NK-92 treated with Interleukin-12 subunit alpha and Interleukin-12 subunit beta, amount 100 ng/mL, for 24 hours (cell line): ENCODE results near the gene UTY.

Source experiments
- DNase-seq: peaks from one replicate; lab custom pipeline; 2025; lab: John Stamatoyannopoulos, UW

Gene UTY

DNA sequence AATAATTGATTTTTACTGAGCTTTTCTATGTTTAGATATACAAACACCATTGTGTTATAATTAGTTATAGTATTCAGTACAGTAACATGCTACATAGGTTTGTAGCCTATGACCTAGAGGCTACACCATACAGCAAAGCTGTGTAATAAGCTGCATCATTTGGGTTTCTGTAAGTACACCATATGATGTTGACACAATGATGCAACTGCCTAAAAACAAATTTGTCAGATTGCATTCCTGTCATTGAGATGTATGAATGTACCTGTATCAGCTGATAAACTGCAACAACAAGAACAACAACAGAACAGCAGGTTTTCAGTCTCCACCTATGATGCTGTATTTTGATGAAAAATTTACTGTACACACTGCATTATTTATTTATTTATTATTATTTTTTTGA is 64.3 kb downstream of the UTY start:
- DNase-seq = no peak

- DNase-seq = no peak
These were observed 81.0 kb downstream of the UTY start for GRCh38 chrY:13398876-13399275.

- no peak for DNase-seq
These were observed 98.6 kb downstream of the UTY start for GRCh38 chrY:13381110-13381683.

- DNase-seq = no peak
These were observed 108.7 kb downstream of the UTY start for GRCh38 chrY:13370868-13371800.

DNA sequence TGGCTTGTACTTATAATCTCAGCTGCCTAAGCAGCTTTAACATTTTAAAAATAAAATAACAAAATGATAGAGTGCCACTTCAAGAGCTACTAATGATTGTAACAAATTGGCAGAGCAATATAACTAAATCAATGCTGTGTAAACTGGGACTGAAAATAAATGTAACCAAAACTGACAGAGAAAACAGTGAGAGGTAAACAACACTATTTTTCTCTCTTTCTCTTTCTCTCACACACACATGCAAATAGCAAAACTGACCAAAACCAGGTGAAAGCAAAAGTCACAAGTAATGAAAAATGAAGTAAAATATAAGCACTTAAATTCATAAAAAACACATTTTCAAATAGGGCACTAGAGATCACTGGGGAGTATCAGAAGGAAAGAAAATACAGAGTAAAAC is 109.6 kb downstream of the UTY start:
- DNase-seq = no peak

GRCh38 chrY:13368513-13368845 is 111.4 kb downstream of the UTY start:
- no peak for DNase-seq

DNA sequence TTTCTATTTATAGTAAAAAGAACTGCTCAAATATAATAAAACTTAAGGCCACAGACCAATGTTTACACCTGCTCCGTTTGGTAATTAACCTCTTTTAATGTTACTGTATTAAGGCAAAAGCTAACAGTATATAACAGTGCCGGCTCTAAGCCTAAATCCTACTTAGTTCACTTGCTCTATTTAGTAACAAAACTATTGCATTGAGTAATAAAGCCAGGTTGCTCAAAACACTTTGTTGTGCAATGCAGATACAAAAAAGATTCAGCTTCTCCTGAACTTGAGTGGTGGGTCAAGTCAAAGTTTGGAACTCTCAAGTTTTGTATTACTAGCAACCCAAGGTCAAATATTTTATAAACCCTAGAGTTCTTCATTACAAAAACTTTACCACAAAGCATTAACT is 116.2 kb downstream of the UTY start:
- no peak for DNase-seq

DNA sequence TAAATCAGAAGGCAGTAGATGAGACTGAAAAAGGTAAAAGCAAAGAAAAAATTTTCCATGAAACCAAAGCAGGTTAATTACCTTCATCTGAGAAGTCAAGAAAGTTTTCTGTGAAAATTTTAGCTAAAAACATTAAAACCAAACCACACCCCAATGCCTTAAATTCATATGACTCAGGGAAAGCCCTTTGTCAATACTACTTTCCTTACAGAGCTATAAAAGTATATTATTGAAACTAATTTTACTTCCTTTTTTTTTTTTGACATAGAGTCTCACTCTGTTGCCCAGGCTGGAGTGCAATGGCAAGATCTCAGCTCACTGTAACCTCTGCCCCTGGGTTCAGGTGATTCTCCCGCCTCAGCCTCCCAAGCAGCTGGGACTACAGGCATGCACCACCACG is 117.2 kb downstream of the UTY start:
- DNase-seq = no peak

GRCh38 chrY:13361656-13362636 is 117.9 kb downstream of the UTY start:
- DNase-seq = no peak

DNA sequence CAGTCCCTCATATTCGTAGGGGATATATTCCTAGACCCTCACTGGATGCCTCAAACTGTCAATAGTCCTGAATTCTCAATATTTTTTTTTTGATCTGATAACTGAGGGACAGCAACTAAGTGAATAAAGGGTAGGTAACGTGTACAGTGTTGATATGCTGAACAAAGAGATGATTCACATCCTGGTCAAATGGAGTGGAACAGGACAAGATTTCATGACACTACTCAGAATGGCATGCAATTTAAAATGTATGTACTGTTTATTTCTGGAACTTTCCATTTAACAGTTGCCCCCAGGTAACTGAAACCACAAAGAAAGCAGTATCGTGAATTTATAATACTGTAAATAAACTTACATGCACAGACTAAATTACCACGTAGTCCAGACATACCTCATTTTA is 128.4 kb downstream of the UTY start:
- DNase-seq = no peak

- no peak for DNase-seq
These were observed 132.7 kb downstream of the UTY start for GRCh38 chrY:13347106-13347505.

GRCh38 chrY:13345549-13345948 is 134.3 kb downstream of the UTY start:
- no peak for DNase-seq

- peak; percentile 0 for DNase-seq
These were observed 136.4 kb downstream of the UTY start for GRCh38 chrY:13343307-13343946.

DNA sequence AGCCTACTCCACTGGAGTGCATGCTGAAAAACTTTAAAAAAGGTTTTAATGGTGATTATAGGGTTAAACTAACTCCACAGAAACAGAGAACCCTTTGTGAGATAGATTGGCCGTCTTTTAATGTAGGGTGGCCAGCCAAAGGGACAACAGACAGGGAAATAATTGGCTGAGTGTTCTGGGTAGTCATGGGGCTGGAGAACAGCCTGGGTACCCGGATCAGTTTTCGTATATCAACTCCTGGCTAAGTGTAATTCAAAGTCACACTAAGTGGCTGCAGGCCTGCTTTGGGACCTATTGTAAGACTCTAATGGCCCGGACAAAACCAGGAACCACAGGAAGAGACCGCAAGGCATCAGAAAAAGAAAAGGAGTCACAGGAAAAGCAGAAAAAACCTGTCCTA is 139.9 kb downstream of the UTY start:
- DNase-seq = no peak

DNA sequence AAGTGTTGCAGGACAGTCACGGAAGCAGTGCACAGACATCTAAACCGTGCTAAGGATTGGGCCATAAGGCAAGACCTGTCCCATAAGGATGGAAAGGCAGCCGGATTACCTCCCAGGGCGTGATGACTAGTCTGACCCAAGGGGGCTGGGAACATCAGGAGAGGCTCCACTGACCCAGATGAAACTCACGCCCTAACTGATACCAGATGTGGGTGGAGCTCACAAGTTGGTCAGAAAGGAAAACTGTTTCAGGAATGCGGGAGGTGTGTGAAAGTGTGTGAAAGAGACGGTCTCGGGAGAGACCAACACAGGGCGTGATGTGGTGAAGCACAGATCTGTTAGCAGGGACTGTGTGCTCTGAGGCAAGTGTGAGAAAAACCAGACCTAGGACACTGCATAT is 140.5 kb downstream of the UTY start:
- no peak for DNase-seq

DNA sequence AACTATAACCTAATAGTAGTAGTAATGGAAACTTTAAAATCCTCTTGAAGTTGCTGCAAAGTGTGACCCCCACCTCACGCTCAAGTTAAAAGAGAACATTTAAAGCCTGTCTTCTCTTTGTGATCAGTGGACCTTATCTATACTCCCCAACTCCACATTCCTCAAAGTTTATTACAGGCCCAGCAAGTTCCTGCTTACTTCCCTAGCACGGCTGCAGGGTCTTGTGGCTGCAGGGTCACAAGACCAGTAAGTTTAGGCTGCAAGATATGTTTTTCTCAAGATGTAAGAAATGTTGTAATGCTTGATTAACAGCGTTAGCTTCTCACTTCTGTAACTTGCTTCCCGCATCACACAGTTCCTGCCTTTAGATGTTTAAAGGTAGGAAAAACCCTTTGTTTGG is 141.1 kb downstream of the UTY start:
- no peak for DNase-seq

DNA sequence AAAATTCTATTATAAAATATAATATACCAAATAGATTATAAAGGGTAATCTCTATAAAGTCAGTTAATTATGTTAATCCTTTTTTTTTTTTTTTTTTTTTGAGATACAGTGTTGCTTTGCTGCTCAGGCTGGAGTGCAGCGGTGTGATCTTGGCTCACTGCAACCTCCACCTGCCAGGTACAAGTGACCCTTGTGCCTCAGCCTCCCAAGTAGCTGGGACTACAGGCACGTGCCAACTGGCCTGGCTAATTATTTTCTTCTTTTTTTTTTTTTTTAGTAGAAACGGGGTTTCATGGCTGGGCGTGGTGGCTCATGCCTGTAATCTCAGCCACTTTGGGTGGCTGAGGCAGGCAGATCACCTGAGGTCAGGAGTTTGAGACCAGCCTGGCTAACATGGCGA is 141.9 kb downstream of the UTY start:
- no peak for DNase-seq

- no peak for DNase-seq
These were observed 146.0 kb downstream of the UTY start for GRCh38 chrY:13333791-13334190.

GRCh38 chrY:13330651-13331050 is 149.2 kb downstream of the UTY start:
- no peak for DNase-seq

- no peak for DNase-seq
These were observed 166.9 kb downstream of the UTY start for GRCh38 chrY:13312966-13313365.

GRCh38 chrY:13307959-13308358 is 171.9 kb downstream of the UTY start:
- DNase-seq = no peak

DNA sequence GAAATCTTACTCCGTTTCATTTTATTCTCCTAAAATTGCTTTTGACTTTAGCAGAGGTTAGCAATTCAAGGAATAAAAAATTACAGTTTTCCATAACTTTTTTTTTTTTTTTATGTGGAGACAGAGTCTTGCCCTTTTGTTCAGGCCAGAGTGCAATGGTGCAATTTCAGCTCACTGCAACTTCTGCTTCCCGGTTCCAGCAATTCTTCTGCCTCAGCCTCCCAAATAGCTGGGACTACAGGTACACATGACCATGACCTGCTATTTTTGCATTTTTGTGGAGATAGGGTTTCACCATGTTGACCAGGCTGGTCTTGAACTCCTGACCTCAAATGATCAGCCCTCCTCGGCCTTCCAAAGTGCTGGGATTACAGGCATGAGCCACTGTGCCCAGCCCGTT is 179.0 kb downstream of the UTY start:
- no peak for DNase-seq
